ENCODE results near the gene PTPRJ.

- TF ChIP-seq ELK4 (CRISPR knock-in tag; IDR thresholded peaks at IDR 0.05; ENCODE audit: borderline replicate concordance) (no peak), ATF7-NPFF (CRISPR knock-in tag; IDR thresholded peaks at IDR 0.05; ENCODE audit: low read depth) (no peak), REST (IDR thresholded peaks at IDR 0.05; ENCODE audit: borderline replicate concordance in 1 of 2, low read depth in 1 of 2, low read length in 2 of 2) (no peak)
These were observed 114.4 kb downstream of the PTPRJ start for GRCh38 chr11:48094643-48095339.
